ENCODE data around the gene EXOC4. TPM values are rescaled to one million over a fixed set of nuclear protein-coding genes. Genes with fewer than 3 reads are reported as not detected.

The EXOC4 gene
- total and polyA plus RNA-seq, 2 donors (not counting 3 experiments of a cell fraction or from before 2014, with no cell fraction given), result 20.3 to 73.1 TPM

- Histone ChIP-seq H2AFZ (ENCODE audit: low read depth, low read length) (no peak overlapping the region), H3K36me3 (ENCODE audit: control insufficient read depth in 2 of 2, extremely low read depth in 1 of 2, insufficient read depth in 2 of 2, low read length in 2 of 2) (no peaks in the 10 kb centered on the region), H3K9ac (replicated peaks; ENCODE audit: extremely low read depth, insufficient read depth, low read length) (no peak overlapping the region), H3K27me3 (ENCODE audit: control insufficient read depth in 2 of 2, insufficient read depth in 2 of 2, low read length in 2 of 2) (no peaks in the 10 kb centered on the region), H3K4me3 (replicated peaks in 1 of 3; ENCODE audit: insufficient read depth in 1 of 3, low read depth in 1 of 3, low read length in 3 of 3) (no peak overlapping the region), H3K27ac (ENCODE audit: insufficient read depth, low read depth, low read length) (no peak overlapping the region), H3K79me2 (ENCODE audit: control insufficient read depth, insufficient read depth, low read length) (no peaks in the 10 kb centered on the region), H4K20me1 (replicated peaks; ENCODE audit: control insufficient read depth, extremely low read depth, insufficient read depth, low read length) (no peaks in the 10 kb centered on the region), H3K4me2 (ENCODE audit: insufficient read depth, low read length) (no peak overlapping the region), H3K9me1 (replicated peaks; ENCODE audit: control insufficient read depth, extremely low read depth, insufficient read depth, low read length) (no peaks in the 10 kb centered on the region), H3K4me1 (ENCODE audit: control insufficient read depth, extremely low read depth, insufficient read depth, low read length) (peaks cover 6% of the 10 kb centered on the region), H3K9me3 (replicated peaks; ENCODE audit: control insufficient read depth, insufficient read depth, low read length) (no peaks in the 10 kb centered on the region)
- POLR2A ChIA-PET, result no interaction called here
- FAIRE-seq (peak; percentile 21), DNase-seq (ENCODE audit: low read depth, low spot score) (peak; percentile 15)
- CTCF ChIA-PET, result interaction anchor here (0.9 kb wide), 1 partner anchor 9 kb away, joined by 3 read pairs; no protein-coding TSS in a partner anchor
- intact Hi-C loops (cut with micrococcal nuclease), result no loop called here
- BruUV-seq (replicated peaks), result no TSS peak
- dilution Hi-C loops (cut with MboI; ENCODE audit: extremely low pct_ligation_motif_present, low sequenced_read_pairs), result no loop called here
- TF ChIP-seq POLR2A (IDR thresholded peaks at IDR 0.05; ENCODE audit: low read depth, low read length) (no peak), POLR2AphosphoS5 (IDR thresholded peaks at IDR 0.05; ENCODE audit: insufficient read depth, low read depth, low read length) (no peak), GATA2 (IDR thresholded peaks at IDR 0.05; ENCODE audit: insufficient read depth, insufficient read length, low read depth, low read length) (no peak), MAX (IDR thresholded peaks at IDR 0.05; ENCODE audit: insufficient read depth, insufficient read length) (no peak), MYC (IDR thresholded peaks at IDR 0.05; ENCODE audit: low read depth, low read length) (no peak), JUN (IDR thresholded peaks at IDR 0.05; ENCODE audit: borderline replicate concordance, insufficient read depth, insufficient read length, low read depth) (no peak), EZH2 (IDR thresholded peaks at IDR 0.05; ENCODE audit: borderline replicate concordance, low read depth, low read length, severe bottlenecking) (no peak), FOS (IDR thresholded peaks at IDR 0.05; ENCODE audit: borderline replicate concordance, insufficient read depth, low read length) (no peak)
- TF ChIP-seq, protein P1, sequence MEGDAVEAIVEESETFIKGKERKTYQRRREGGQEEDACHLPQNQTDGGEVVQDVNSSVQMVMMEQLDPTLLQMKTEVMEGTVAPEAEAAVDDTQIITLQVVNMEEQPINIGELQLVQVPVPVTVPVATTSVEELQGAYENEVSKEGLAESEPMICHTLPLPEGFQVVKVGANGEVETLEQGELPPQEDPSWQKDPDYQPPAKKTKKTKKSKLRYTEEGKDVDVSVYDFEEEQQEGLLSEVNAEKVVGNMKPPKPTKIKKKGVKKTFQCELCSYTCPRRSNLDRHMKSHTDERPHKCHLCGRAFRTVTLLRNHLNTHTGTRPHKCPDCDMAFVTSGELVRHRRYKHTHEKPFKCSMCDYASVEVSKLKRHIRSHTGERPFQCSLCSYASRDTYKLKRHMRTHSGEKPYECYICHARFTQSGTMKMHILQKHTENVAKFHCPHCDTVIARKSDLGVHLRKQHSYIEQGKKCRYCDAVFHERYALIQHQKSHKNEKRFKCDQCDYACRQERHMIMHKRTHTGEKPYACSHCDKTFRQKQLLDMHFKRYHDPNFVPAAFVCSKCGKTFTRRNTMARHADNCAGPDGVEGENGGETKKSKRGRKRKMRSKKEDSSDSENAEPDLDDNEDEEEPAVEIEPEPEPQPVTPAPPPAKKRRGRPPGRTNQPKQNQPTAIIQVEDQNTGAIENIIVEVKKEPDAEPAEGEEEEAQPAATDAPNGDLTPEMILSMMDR (IDR thresholded peaks at IDR 0.05; ENCODE audit: extremely low read depth in 1 of 2, insufficient read depth in 1 of 2, low read depth in 1 of 2, low read length in 2 of 2), result no peak
Measured at GRCh38 chr7:133863362-133864061, 610.6 kb downstream of the EXOC4 start.
